Keratinocyte (primary cell): Measurements from ENCODE around the gene FLII. TPM values are rescaled to one million over a fixed set of nuclear protein-coding genes. Genes with fewer than 3 reads are reported as not detected.

Source experiments
- DNase-seq: peaks from one replicate; pipeline ENCODE4 v3.0.0-alpha.2; 2011; ENCODE audit warnings: low read depth, missing footprints, low spot score
- FAIRE-seq: peaks from 2 replicates; lab custom pipeline; 2011; peaks lifted over from hg19 to GRCh38; lab: Jason Lieb, UNC
- H2AFZ ChIP-seq: 2 replicates; pipeline ENCODE4 v1.6.0; 2012; ENCODE audit warnings: low read length, control low read depth, inconsistent platforms; ENCODE audit not compliant: control insufficient read depth
- H3K27ac ChIP-seq: 2 replicates; pipeline ENCODE4 v1.5.1; 2011; ENCODE audit warnings: low read length; ENCODE audit not compliant: control insufficient read depth, insufficient read depth
- H3K27me3 ChIP-seq: 3 replicates; pipeline ENCODE4 v1.6.0; 2011; ENCODE audit warnings: low read length; ENCODE audit not compliant: control insufficient read depth, insufficient read depth; ENCODE audit errors: extremely low read depth
- H3K36me3 ChIP-seq, 2 experiments: 2 replicates in 1 of 2; 3 replicates in 1 of 2; pipeline ENCODE4 v1.5.1; 2011; ENCODE audit warnings: low read length in 2 of 2, mild to moderate bottlenecking in 1 of 2; ENCODE audit not compliant: control insufficient read depth in 2 of 2, insufficient read depth in 2 of 2; ENCODE audit errors: extremely low read depth in 1 of 2
- H3K4me1 ChIP-seq: 3 replicates; pipeline ENCODE4 v1.5.1; 2011; ENCODE audit warnings: low read length; ENCODE audit not compliant: control insufficient read depth, insufficient read depth; ENCODE audit errors: extremely low read depth
- H3K4me2 ChIP-seq: 3 replicates; pipeline ENCODE4 v1.6.0; 2011; ENCODE audit warnings: low read depth, low read length; ENCODE audit not compliant: control insufficient read depth, insufficient read depth; ENCODE audit errors: extremely low read depth
- H3K4me3 ChIP-seq, 3 experiments: fragments of 200-600 bp in 1 of 3; sonication (generic) in 1 of 3; 2 replicates in 2 of 3; 3 replicates in 1 of 3; pipeline ENCODE4 v1.5.1; 2011 to 2016; ENCODE audit warnings: low read length in 3 of 3, mild to moderate bottlenecking in 3 of 3, control low read depth in 2 of 3, inconsistent platforms in 1 of 3, low read depth in 1 of 3, mixed read lengths in 1 of 3, mixed run types in 1 of 3, moderate library complexity in 1 of 3; ENCODE audit not compliant: control insufficient read depth in 2 of 3, insufficient read depth in 2 of 3; ENCODE audit errors: extremely low read depth in 1 of 3
- H3K79me2 ChIP-seq: 2 replicates; pipeline ENCODE4 v1.6.0; 2012; ENCODE audit warnings: low read length; ENCODE audit not compliant: control insufficient read depth, insufficient read depth
- H3K9ac ChIP-seq: 3 replicates; pipeline ENCODE4 v1.6.0; 2011; ENCODE audit warnings: low read length; ENCODE audit not compliant: control insufficient read depth, insufficient read depth; ENCODE audit errors: extremely low read depth
- H3K9me1 ChIP-seq: 3 replicates; pipeline ENCODE4 v1.6.0; 2011; ENCODE audit warnings: low read length; ENCODE audit not compliant: control insufficient read depth, insufficient read depth; ENCODE audit errors: extremely low read depth
- H3K9me3 ChIP-seq: 2 replicates; pipeline ENCODE4 v1.5.1; 2012; ENCODE audit warnings: low read depth, low read length; ENCODE audit not compliant: control insufficient read depth
- H4K20me1 ChIP-seq: 3 replicates; pipeline ENCODE4 v1.6.0; 2011; ENCODE audit warnings: low read length; ENCODE audit not compliant: control insufficient read depth, insufficient read depth; ENCODE audit errors: extremely low read depth
- CTCF ChIP-seq, 3 experiments: IDR thresholded peaks in 1 of 3; conservative IDR thresholded peaks in 1 of 3; optimal IDR thresholded peaks in 1 of 3; 2 replicates in 2 of 3; 3 replicates in 1 of 3; pipeline versions ENCODE3 to v1.5.1; 2011; ENCODE audit warnings: low read length in 3 of 3, mild to moderate bottlenecking in 3 of 3, moderate library complexity in 2 of 3, control low read depth in 1 of 3, inconsistent platforms in 1 of 3; ENCODE audit not compliant: insufficient read depth in 2 of 3; ENCODE audit errors: extremely low read depth in 1 of 3
- EZH2 ChIP-seq: IDR thresholded peaks from one replicate; pipeline ENCODE4 v1.6.1; 2012; ENCODE audit warnings: inconsistent platforms, mild to moderate bottlenecking, low read length, moderate library complexity
- dilution Hi-C: fragments of 300-500 bp; cut with MboI; formaldehyde crosslinking; loops from one replicate; pipeline ENCODE4 v1.7.0; 2020; ENCODE audit warnings: low sequenced_read_pairs; ENCODE audit not compliant: extremely low pct_ligation_motif_present
- polyA plus RNA-seq, 5 experiments: library from polyadenylated mRNA; depleted of rRNA in 3 of 5; stranded (reverse) in 3 of 5; stranded (forward) in 1 of 5; unstranded in 1 of 5; fragments of >200 nt; gene quantifications; 1 replicate in 1 of 5; 2 replicates in 3 of 5; 3 replicates in 1 of 5; pipeline versions ENCODE4 v1.2.1 to v1.2.3, GENCODE V29; 2011 to 2012; ENCODE audit warnings: missing spikeins in 2 of 5, low read depth in 1 of 5, low replicate concordance in 1 of 5

The FLII gene
- polyA plus RNA-seq, 1 donor (not counting 4 experiments of a cell fraction or from before 2014, with no cell fraction given) = 376 TPM

GRCh38 chr17:18280249-18280648, 21.7 kb upstream of the FLII start:
- Histone ChIP-seq H3K27ac (no peak overlapping the region), H3K27me3 (no peaks in the 10 kb centered on the region), H3K4me1 (no peaks in the 10 kb centered on the region), H3K4me3 (no peak overlapping the region), H3K4me2 (no peak overlapping the region), H2AFZ (no peak overlapping the region), H3K9ac (no peak overlapping the region), H3K9me3 (no peaks in the 10 kb centered on the region), H3K9me1 (no peaks in the 10 kb centered on the region), H4K20me1 (no peaks in the 10 kb centered on the region), H3K79me2 (no peaks in the 10 kb centered on the region), H3K36me3 (peaks cover 35 to 48% of the 10 kb centered on the region in 2 experiments)
- TF ChIP-seq EZH2 = no peak
- no peak for TF ChIP-seq CTCF (optimal IDR thresholded peaks at IDR 0.05 in 1 of 3, IDR thresholded peaks at IDR 0.05 in 1 of 3, conservative IDR thresholded peaks at IDR 0.05 in 1 of 3; ENCODE audit: extremely low read depth in 1 of 3, insufficient read depth in 2 of 3, low read length in 3 of 3)
- dilution Hi-C loops = no loop called here
- no peak for FAIRE-seq
- no peak for DNase-seq

GRCh38 chr17:18278867-18279266, 20.3 kb upstream of the FLII start:
- H3K36me3 ChIP-seq = peaks cover 41 to 47% of the 10 kb centered on the region in 2 experiments
- no peak overlapping the region for H3K27ac ChIP-seq

More at GRCh38 chr17:18278867-18279266, 20.3 kb upstream of the FLII start:
- no peaks in the 10 kb centered on the region for H3K9me3 ChIP-seq
- H3K27me3 ChIP-seq = no peaks in the 10 kb centered on the region
- TF ChIP-seq CTCF (optimal IDR thresholded peaks at IDR 0.05 in 1 of 3, IDR thresholded peaks at IDR 0.05 in 1 of 3, conservative IDR thresholded peaks at IDR 0.05 in 1 of 3; ENCODE audit: extremely low read depth in 1 of 3, insufficient read depth in 2 of 3, low read length in 3 of 3) (no peak), EZH2 (no peak)
- no peak overlapping the region for H2AFZ ChIP-seq
- H3K9ac ChIP-seq = no peak overlapping the region
- no peaks in the 10 kb centered on the region for H3K79me2 ChIP-seq
- H3K4me3 ChIP-seq = no peak overlapping the region
- H3K4me2 ChIP-seq = no peak overlapping the region
- no peaks in the 10 kb centered on the region for H4K20me1 ChIP-seq
- no peaks in the 10 kb centered on the region for H3K4me1 ChIP-seq
- no peak for DNase-seq
- H3K9me1 ChIP-seq = no peaks in the 10 kb centered on the region
- dilution Hi-C loops = no loop called here
- FAIRE-seq = no peak
